Left ventricle myocardium inferior (tissue), 1 donor: ENCODE data around the gene SLCO4A1. TPM values are rescaled to one million over a fixed set of nuclear protein-coding genes. Genes with fewer than 3 reads are reported as not detected.

Experiments
- DNase-seq: peaks from one replicate; pipeline ENCODE4 v3.0.0-alpha.2; 2020
- H3K27ac ChIP-seq: fragments of 200-600 bp; replicated peaks from 2 replicates; pipeline ENCODE4 v1.8.0; 2021
- H3K27me3 ChIP-seq: fragments of 200-600 bp; 2 replicates; pipeline ENCODE4 v1.8.0; 2021; ENCODE audit warnings: low read depth
- H3K36me3 ChIP-seq: fragments of 200-600 bp; 2 replicates; pipeline ENCODE4 v1.8.0; 2021
- H3K4me1 ChIP-seq: fragments of 200-600 bp; 2 replicates; pipeline ENCODE4 v1.8.0; 2021
- H3K4me3 ChIP-seq: fragments of 200-600 bp; 2 replicates; pipeline ENCODE4 v1.8.0; 2021; ENCODE audit warnings: mild to moderate bottlenecking, moderate library complexity
- H3K9me3 ChIP-seq: fragments of 200-600 bp; replicated peaks from 2 replicates; pipeline ENCODE4 v1.8.0; 2021
- intact Hi-C: fragments of 100-400 bp; cut with micrococcal nuclease; formaldehyde crosslinking; loops from one replicate; pipeline ENCODE4 v1.11.0; 2022
- total RNA-seq: library from RNA; stranded (reverse); fragmentation: NEBNext Ultra II Directional; extraction: Animal tissue kit (Norgen Biotek cat#: 25700); gene quantifications from one replicate; pipeline ENCODE4 v1.2.1, GENCODE V29; 2021
- TF ChIP-seq, protein P1 (sequence below): fragments of 200-600 bp; IDR thresholded peaks from 2 replicates; pipeline ENCODE4 v1.8.0; 2021; ENCODE audit warnings: antibody characterized with exemption, mild to moderate bottlenecking, borderline replicate concordance
- donor health status: DM: no; HTN: yes; CAD: no; lungs with severe emphysema.

The SLCO4A1 gene
- total RNA-seq, 1 donor from 2014 or later, result 12.7 TPM

DNA sequence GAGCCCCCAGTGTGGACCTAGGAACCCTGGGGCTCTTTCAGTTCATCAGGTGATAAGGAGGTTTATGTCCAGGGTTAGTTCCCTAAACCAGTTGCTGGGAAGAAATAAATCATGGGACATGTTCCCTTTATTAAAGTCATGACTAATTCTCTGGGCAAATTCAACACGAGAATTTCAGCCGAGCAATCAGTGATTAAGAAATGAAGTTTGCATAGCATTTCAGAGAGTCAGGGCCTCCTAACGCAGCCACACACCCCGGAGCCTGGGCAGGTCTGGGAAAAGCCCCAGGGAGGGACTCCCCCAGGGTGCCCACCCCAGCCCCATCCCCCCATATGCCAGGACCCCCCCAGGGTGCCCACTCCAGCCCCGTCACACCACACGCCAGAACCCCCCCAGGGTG lies 20.1 kb downstream of the SLCO4A1 start:
- Histone ChIP-seq H3K27me3 (peaks cover 26% of the 10 kb centered on the region), H3K4me1 (peaks cover 23% of the 10 kb centered on the region), H3K9me3 (no peaks in the 10 kb centered on the region), H3K27ac (no peak overlapping the region), H3K4me3 (no peak overlapping the region), H3K36me3 (peaks cover 23% of the 10 kb centered on the region)
- DNase-seq, result no peak
- TF ChIP-seq, protein P1, sequence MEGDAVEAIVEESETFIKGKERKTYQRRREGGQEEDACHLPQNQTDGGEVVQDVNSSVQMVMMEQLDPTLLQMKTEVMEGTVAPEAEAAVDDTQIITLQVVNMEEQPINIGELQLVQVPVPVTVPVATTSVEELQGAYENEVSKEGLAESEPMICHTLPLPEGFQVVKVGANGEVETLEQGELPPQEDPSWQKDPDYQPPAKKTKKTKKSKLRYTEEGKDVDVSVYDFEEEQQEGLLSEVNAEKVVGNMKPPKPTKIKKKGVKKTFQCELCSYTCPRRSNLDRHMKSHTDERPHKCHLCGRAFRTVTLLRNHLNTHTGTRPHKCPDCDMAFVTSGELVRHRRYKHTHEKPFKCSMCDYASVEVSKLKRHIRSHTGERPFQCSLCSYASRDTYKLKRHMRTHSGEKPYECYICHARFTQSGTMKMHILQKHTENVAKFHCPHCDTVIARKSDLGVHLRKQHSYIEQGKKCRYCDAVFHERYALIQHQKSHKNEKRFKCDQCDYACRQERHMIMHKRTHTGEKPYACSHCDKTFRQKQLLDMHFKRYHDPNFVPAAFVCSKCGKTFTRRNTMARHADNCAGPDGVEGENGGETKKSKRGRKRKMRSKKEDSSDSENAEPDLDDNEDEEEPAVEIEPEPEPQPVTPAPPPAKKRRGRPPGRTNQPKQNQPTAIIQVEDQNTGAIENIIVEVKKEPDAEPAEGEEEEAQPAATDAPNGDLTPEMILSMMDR, result no peak
- intact Hi-C loops, result no loop called here

DNA sequence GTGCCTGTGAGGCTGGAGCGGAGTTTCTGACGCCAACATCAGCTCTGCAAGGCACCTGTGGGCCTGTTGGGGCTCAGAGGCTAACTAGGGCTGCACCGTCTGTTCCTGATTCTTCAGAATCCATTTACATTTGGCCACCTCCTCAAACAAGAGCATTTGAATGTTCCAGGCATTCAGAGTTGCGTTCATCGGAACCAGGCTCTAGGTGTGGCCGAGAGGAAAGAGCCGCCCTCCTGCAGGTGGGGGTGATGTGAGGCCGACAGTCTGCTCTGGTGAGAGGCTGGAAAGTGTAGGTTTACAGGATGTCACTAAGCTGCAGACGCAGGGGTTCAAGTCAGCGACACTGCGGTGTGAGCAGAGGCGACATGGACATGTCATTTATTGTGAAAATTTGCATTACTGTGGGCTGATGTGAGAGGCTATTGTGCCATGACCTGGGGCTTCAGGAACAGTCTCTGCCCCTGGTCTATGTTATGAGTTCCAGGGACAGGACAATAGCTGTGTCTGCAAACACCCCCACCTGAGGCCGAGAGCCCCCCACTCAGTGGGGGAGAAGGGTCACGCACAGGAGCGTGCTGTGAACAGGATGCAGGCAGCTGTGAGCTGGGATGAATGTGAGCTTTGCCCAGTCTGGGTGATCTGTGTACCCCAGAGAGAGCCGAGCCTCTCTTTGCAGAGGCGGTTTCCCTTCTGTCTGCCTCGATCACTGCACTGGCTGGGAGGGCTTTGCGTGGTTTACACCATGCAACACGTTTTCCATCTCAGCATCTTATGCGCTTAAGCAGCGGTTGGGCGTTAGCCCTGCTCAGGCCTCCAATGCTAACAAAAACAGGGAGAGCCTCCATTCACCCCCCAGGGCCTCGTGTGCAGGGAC lies 21.1 kb downstream of the SLCO4A1 start:
- peaks cover 26% of the 10 kb centered on the region for H3K27me3 ChIP-seq
- no peak overlapping the region for H3K27ac ChIP-seq
- peaks cover 21% of the 10 kb centered on the region for H3K36me3 ChIP-seq
- no peak overlapping the region for H3K4me3 ChIP-seq
- TF ChIP-seq, protein P1, result no peak
- no peak for DNase-seq
- intact Hi-C loops, result no loop called here
- peaks cover 30% of the 10 kb centered on the region for H3K4me1 ChIP-seq
- H3K9me3 ChIP-seq, result no peaks in the 10 kb centered on the region

DNA sequence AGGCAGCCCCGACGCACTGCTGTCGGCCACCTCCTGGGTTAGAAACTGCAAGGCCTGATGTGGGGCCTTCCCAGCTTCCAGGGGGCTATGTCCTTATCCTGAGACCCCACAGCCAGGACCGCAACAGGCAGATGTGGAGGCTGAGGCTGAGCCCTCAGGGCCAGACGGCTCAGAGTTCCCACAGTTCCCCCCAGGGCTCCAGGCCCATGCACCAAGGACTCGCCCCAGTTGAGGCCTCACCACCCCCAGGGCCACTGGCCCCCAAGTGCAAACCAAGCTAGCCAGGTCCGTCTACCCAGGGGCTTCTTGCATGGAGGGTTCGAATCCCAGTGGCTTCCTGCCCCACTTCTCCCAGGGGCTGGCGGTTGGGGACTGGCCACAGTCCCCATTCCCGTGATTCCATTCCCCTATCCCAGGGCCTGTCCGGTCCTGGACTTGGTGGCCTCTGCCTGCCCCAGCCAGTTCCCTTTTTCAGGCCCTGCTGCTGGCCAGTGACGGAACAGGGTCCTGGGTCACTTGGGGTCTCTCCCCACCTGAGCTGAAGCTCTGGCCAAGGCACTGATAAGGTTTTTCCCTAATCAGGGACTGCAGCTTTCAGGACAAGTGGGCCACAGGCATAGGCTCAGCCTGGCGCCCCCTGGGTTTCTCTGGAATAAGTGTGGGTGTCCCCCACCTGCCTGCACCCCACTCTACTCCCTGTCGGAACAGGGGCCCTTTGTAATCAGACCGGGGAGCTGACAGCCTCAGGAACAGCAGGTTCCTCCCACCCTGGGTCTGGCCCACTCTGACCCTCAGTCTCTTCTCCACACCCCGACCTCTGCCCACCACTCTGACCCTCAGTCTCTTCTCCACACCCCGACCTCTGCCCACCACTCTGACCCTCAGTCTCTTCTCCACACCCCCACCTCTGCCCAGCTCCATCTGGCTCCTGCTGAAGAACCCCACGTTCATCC lies 22.0 kb downstream of the SLCO4A1 start:
- H3K27ac ChIP-seq, result no peak overlapping the region
- peaks cover 26% of the 10 kb centered on the region for H3K27me3 ChIP-seq
- peaks cover 19% of the 10 kb centered on the region for H3K36me3 ChIP-seq
- TF ChIP-seq, protein P1, result no peak
- H3K9me3 ChIP-seq, result no peaks in the 10 kb centered on the region
- DNase-seq, result no peak
- intact Hi-C loops, result no loop called here
- H3K4me1 ChIP-seq, result peaks cover 30% of the 10 kb centered on the region
- no peak overlapping the region for H3K4me3 ChIP-seq

DNA sequence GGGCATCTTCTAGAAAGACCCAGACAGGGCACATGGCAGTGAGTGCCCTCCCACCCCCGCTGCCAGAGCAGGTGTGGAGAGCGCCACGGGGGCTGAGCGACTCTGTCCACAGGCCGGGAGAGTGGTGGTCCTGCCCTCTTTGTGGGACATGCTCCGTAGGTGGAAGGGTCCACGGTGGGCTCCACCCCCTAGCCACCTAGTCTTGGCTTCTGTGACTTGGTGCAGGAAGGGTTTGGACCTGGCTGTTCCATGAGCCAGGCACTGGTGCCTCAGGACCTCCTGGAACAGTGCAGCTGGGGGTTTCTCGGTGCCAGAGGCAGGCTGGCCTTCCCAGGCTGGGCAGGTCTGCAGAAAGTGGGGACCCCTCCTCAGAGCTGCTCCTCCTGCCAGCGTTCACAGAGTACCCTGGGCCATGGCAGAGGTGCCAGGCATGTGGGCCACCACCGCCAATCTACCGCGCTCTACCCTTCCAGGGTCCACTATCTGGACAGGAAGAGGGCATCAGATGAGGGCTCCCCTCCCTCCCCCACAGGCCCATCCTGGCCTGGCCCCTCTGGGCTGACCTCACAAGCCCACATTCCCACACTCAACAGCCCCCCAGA lies 23.0 kb downstream of the SLCO4A1 start:
- TF ChIP-seq, protein P1, result no peak
- Histone ChIP-seq H3K36me3 (peaks cover 20% of the 10 kb centered on the region), H3K27me3 (peaks cover 24% of the 10 kb centered on the region), H3K4me3 (no peak overlapping the region), H3K9me3 (no peaks in the 10 kb centered on the region), H3K4me1 (peaks cover 30% of the 10 kb centered on the region), H3K27ac (no peak overlapping the region)
- no peak for DNase-seq
- intact Hi-C loops, result loop anchor here (5.0 kb wide), 1 partner anchor 127 kb away; no protein-coding TSS in a partner anchor
